Prostate gland (tissue), 2 donors: Measurements from ENCODE around the gene BLOC1S5. TPM values are rescaled to one million over a fixed set of nuclear protein-coding genes. Genes with fewer than 3 reads are reported as not detected.

ENCODE experiments used
- DNase-seq: peaks from one replicate; pipeline ENCODE4 v3.0.0-alpha.2; 2019; ENCODE audit warnings: low spot score
- H3K27ac ChIP-seq, 2 donors: fragments of 200-600 bp; sonication (generic); 2 replicates each; pipeline ENCODE4 v1.5.1; 2017 to 2019
- H3K27me3 ChIP-seq: fragments of 200-600 bp; sonication (generic); replicated peaks from 2 replicates; pipeline ENCODE4 v1.5.1; 2019; ENCODE audit not compliant: insufficient read depth
- H3K36me3 ChIP-seq, 2 donors: fragments of 200-600 bp; sonication (generic); 1 replicate in 1 of 2; 2 replicates in 1 of 2; pipeline versions ENCODE4 v1.5.1 to v1.8.1; 2017 to 2019
- H3K4me1 ChIP-seq: fragments of 200-600 bp; sonication (generic); replicated peaks from 2 replicates; pipeline ENCODE4 v1.5.1; 2019
- H3K4me3 ChIP-seq, 2 donors: fragments of 200-600 bp; sonication (generic); 2 replicates each; pipeline ENCODE4 v1.5.1; 2017 to 2019
- H3K9me3 ChIP-seq: fragments of 200-600 bp; sonication (generic); 2 replicates; pipeline ENCODE4 v1.5.1; 2017
- CTCF ChIP-seq, 4 experiments: fragments of 200-600 bp in 2 of 4; fragments of 450-650 bp in 2 of 4; sonication (generic) in 2 of 4; IDR thresholded peaks; 1 replicate in 3 of 4; 2 replicates in 1 of 4; pipeline ENCODE4 v1.5.1; 2016 to 2019; ENCODE audit warnings: antibody characterized with exemption in 4 of 4, mild to moderate bottlenecking in 2 of 4, moderate library complexity in 2 of 4
- POLR2A ChIP-seq: fragments of 450-650 bp; IDR thresholded peaks from one replicate; pipeline ENCODE4 v1.6.1; 2016; ENCODE audit warnings: antibody characterized with exemption, mild to moderate bottlenecking
- POLR2AphosphoS5 ChIP-seq: sonication (generic); formaldehyde crosslinking; IDR thresholded peaks from one replicate; pipeline ENCODE4 v1.6.1; 2017; ENCODE audit warnings: antibody characterized with exemption
- WGBS: methylation state at CpG from one replicate; pipeline ENCODE4 v1.1.5; 2018; 5-methylcytosine and 5-hydroxymethylcytosine counted together
- intact Hi-C: fragments of 100-400 bp; cut with DNase I; formaldehyde crosslinking; loops from one replicate; pipeline ENCODE4 v1.14.2; 2022
- total RNA-seq, 2 donors: library from RNA; depleted of rRNA; stranded (reverse); fragments of >200 nt; gene quantifications; one replicate each; pipeline ENCODE4 v1.1.0, GENCODE V29; 2016

Gene BLOC1S5
- total RNA-seq, 2 donors from 2014 or later: 9.5 to 13.0 TPM

DNA sequence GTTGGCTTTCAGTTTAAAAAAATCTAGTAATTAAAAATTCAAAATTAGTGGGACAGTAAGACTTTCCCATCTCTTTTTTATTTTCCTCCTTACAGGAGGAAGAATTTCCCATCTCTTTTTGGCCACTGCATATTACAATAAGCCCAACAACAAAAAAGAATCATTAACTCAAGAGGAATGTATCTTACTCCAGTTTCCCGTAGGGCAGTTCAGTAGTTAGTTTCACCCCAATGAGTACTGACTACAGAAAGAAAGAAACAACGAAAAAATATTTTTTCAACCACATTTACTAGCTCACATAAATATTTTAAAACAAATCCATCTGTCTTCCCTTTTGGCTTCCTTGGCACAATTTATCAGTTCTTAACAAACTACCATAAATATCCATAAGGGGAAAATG, 14.9 kb upstream of the BLOC1S5 start:
- intact Hi-C loops: no loop called here
- 86% methylated on average over 2 of the region's 2 CpGs for WGBS
- H3K27me3 ChIP-seq: no peaks in the 10 kb centered on the region
- H3K27ac ChIP-seq: no peak overlapping the region
- TF ChIP-seq POLR2A (no peak), CTCF (IDR thresholded peaks at IDR 0.05) (no peak), POLR2AphosphoS5 (no peak)
- no peak overlapping the region for H3K4me3 ChIP-seq
- DNase-seq: no peak
- H3K9me3 ChIP-seq: no peaks in the 10 kb centered on the region
- H3K4me1 ChIP-seq: peaks cover 3% of the 10 kb centered on the region
- H3K36me3 ChIP-seq: no peaks in the 10 kb centered on the region

- Histone ChIP-seq H3K27me3 (no peaks in the 10 kb centered on the region), H3K36me3 (no peaks in the 10 kb centered on the region), H3K9me3 (no peaks in the 10 kb centered on the region), H3K4me3 (no peak overlapping the region), H3K27ac (no peak overlapping the region), H3K4me1 (no peaks in the 10 kb centered on the region)
- intact Hi-C loops: no loop called here
- no peak for DNase-seq
- TF ChIP-seq POLR2AphosphoS5 (no peak), CTCF (IDR thresholded peaks at IDR 0.05) (no peak), POLR2A (no peak)
- WGBS: 91% methylated on average over 2 of the region's 2 CpGs
These were observed 13.8 kb upstream of the BLOC1S5 start for GRCh38 chr6:8077991-8078390.

DNA sequence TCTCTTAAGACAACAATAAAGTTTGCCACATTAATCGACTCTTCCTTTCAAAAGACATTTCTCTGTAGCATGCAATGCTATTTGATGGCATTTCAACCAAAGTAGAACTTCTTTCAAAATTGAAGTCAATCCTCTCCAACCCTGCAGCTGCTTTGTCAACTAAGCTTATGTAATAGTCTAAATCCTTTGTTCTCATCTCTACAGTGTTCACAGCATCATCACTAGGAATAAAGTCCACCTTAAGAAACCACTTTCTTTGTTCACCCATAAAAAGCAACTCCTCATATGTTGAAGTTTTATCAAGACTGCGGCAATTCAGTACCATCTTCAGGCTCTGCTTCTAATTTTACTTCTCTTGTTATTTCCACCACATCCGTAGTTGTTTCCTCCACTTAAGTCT, 11.5 kb upstream of the BLOC1S5 start:
- no peak for DNase-seq
- H3K27ac ChIP-seq: no peak overlapping the region
- H3K9me3 ChIP-seq: no peaks in the 10 kb centered on the region
- H3K36me3 ChIP-seq: no peaks in the 10 kb centered on the region
- 93% methylated on average over 3 of the region's 3 CpGs for WGBS
- H3K4me1 ChIP-seq: no peaks in the 10 kb centered on the region
- intact Hi-C loops: no loop called here
- no peaks in the 10 kb centered on the region for H3K27me3 ChIP-seq
- TF ChIP-seq CTCF (IDR thresholded peaks at IDR 0.05) (no peak), POLR2A (no peak), POLR2AphosphoS5 (no peak)
- no peak overlapping the region for H3K4me3 ChIP-seq

DNA sequence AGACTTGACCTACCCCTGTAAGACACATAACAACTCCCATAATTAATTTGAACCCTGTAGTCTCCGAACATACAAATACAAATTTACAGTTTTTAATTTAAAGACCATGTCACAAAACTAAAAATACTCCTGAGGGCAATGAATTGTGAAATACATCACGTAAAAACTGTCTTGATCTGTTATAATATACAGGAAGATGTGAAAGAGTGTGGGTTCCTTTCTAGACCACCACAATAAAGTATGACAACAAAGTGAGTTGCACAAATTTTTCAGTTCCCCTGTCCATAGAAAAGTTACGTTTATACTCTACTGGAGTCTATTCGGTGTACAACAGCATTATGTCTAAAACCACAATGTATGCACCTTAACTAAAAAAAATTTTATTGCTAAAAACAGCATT, 11.0 kb upstream of the BLOC1S5 start:
- intact Hi-C loops: no loop called here

More for the DNA sequence above, 11.0 kb upstream of the BLOC1S5 start:
- TF ChIP-seq POLR2A: no peak
- TF ChIP-seq CTCF (IDR thresholded peaks at IDR 0.05): no peak
- no peak for TF ChIP-seq POLR2AphosphoS5
- H3K27me3 ChIP-seq: no peaks in the 10 kb centered on the region
- 87% methylated on average over 4 of the region's 4 CpGs for WGBS
- no peaks in the 10 kb centered on the region for H3K36me3 ChIP-seq
- no peak overlapping the region for H3K27ac ChIP-seq
- H3K9me3 ChIP-seq: no peaks in the 10 kb centered on the region
- no peak for DNase-seq
- no peak overlapping the region for H3K4me3 ChIP-seq
- no peaks in the 10 kb centered on the region for H3K4me1 ChIP-seq
